Heart right ventricle (tissue), 16 donors: ENCODE data around the gene MYLK. TPM values are rescaled to one million over a fixed set of nuclear protein-coding genes. Genes with fewer than 3 reads are reported as not detected.
A peak's percentile ranks its signal among the peaks of the same experiment; 100 is the strongest.

Experiments
- ATAC-seq, 8 donors: fragments of 200-7000 bp; cut with Tn5 transposase; one replicate each; pipeline ENCODE4 v1.9.1; 2020; ENCODE audit warnings: mild to moderate bottlenecking in 8 of 8, moderate library complexity in 8 of 8, moderate number of reproducible peaks in 1 of 8
- DNase-seq, 2 donors: peaks; one replicate each; pipeline ENCODE4 v3.0.0-alpha.2; 2020
- H3K27ac ChIP-seq, 10 donors: fragments of 200-600 bp; sonication (generic) in 2 of 10; one replicate each; pipeline versions ENCODE4 v1.5.0 to v1.8.0; 2020 to 2022; ENCODE audit warnings: mild to moderate bottlenecking in 3 of 10
- H3K27me3 ChIP-seq, 7 donors: fragments of 200-600 bp; one replicate each; pipeline ENCODE4 v1.8.0; 2021 to 2022; ENCODE audit warnings: mild to moderate bottlenecking in 2 of 7
- H3K36me3 ChIP-seq, 9 donors: fragments of 200-600 bp; sonication (generic) in 1 of 9; one replicate each; pipeline versions ENCODE4 v1.5.0 to v1.8.0; 2020 to 2022; ENCODE audit warnings: mild to moderate bottlenecking in 2 of 9
- H3K4me1 ChIP-seq, 9 donors: fragments of 200-600 bp; sonication (generic) in 1 of 9; one replicate each; pipeline versions ENCODE4 v1.5.0 to v1.8.0; 2020 to 2022; ENCODE audit warnings: mild to moderate bottlenecking in 4 of 9
- H3K4me3 ChIP-seq, 10 donors: fragments of 200-600 bp; sonication (generic) in 2 of 10; one replicate each; pipeline versions ENCODE4 v1.5.0 to v1.8.0; 2020 to 2022; ENCODE audit warnings: mild to moderate bottlenecking in 7 of 10, moderate library complexity in 2 of 10
- H3K9me3 ChIP-seq, 11 donors: fragments of 200-600 bp in 10 of 11; sonication (generic) in 2 of 11; one replicate each; pipeline versions ENCODE4 v1.5.0 to v1.8.0; 2013 to 2022; ENCODE audit warnings: mild to moderate bottlenecking in 2 of 11, control low read depth in 1 of 11, moderate library complexity in 1 of 11
- WGBS, 2 donors: extraction: QIAGEN DNeasy Blood & Tissue Kit; methylation state at CpG; one replicate each; pipeline ENCODE4 v1.1.7; 2013; ENCODE audit warnings: inconsistent platforms in 1 of 2; 5-methylcytosine and 5-hydroxymethylcytosine counted together
- intact Hi-C, 10 donors: fragments of 100-400 bp; cut with DNase I; formaldehyde crosslinking; loops; one replicate each; pipeline versions ENCODE4 v1.11.1 to v1.14.2; 2022
- polyA plus RNA-seq, 2 donors: library from polyadenylated mRNA; stranded (reverse); fragments of 200-250 nt; gene quantifications; one replicate each; pipeline ENCODE4 v1.2.3, GENCODE V29; 2013
- total RNA-seq, 10 donors: library from RNA; stranded (reverse); fragmentation: NEBNext Ultra II Directional in 3 of 10; extraction: Animal tissue kit (Norgen Biotek cat#: 25700) in 3 of 10; gene quantifications; one replicate each; pipeline versions ENCODE4 v1.2.1 to v1.2.4, GENCODE V29; 2021 to 2023
- TF ChIP-seq, protein P1 (sequence below), 9 donors: fragments of 200-600 bp; sonication (generic) in 2 of 9; IDR thresholded peaks; one replicate each; pipeline versions ENCODE4 v1.5.0 to v1.8.0; 2021 to 2022; ENCODE audit warnings: antibody characterized with exemption in 9 of 9, mild to moderate bottlenecking in 5 of 9, moderate library complexity in 1 of 9
- donor health status: Arrhythmogenic right ventricular cardiomyopathy.
- donor health status: ischemic (EF 13 %, LVEDD 7.1; RV severe dilation, severe dysfunction).
- donor health status: healthy with polysubstance abuse.
- donor health status: DM: no; HTN: yes; CAD: no.
- donor health status: DM: no; HTN: no; CAD: no.
- donor health status: ischemic (EF 25% LVEDD 6.9; RV normal size, moderate dysfunction).
- donor health status: ischemic (EF 25% LVEDD 5.7; RV mildly dilated, moderate dysfunction).
- donor health status: healthy.
- donor health status: DM: yes; HTN: yes; CAD: no.
- donor health status: Ischemic cardiomyopathy.
- donor health status: ischemic (EF 35%, LVEDD 5.7; RV mildly dilated, moderate dysfunction).
- donor health status: nonischemic (EF 11% LVEDD 7.7; RV severe dilation, severe dysfunction).
- donor health status: DM: yes; HTN: yes; CAD: no.
- donor health status: PGD.
- donor health status: ischemic (EF 29% LVEDD 5.4; RV normal size, mild dysfunction).
- donor health status: nonischemic (EF 23%, LVEDD 6.1; RV moderate dilation, normal function).

The MYLK gene
- total and polyA plus RNA-seq, 12 donors = 5.6 to 20.6 (median 11.6) TPM

- TF ChIP-seq, protein P1, sequence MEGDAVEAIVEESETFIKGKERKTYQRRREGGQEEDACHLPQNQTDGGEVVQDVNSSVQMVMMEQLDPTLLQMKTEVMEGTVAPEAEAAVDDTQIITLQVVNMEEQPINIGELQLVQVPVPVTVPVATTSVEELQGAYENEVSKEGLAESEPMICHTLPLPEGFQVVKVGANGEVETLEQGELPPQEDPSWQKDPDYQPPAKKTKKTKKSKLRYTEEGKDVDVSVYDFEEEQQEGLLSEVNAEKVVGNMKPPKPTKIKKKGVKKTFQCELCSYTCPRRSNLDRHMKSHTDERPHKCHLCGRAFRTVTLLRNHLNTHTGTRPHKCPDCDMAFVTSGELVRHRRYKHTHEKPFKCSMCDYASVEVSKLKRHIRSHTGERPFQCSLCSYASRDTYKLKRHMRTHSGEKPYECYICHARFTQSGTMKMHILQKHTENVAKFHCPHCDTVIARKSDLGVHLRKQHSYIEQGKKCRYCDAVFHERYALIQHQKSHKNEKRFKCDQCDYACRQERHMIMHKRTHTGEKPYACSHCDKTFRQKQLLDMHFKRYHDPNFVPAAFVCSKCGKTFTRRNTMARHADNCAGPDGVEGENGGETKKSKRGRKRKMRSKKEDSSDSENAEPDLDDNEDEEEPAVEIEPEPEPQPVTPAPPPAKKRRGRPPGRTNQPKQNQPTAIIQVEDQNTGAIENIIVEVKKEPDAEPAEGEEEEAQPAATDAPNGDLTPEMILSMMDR (IDR thresholded peaks at IDR 0.05) = no peak
- peaks cover 0 to 12% (median 0%) of the 10 kb centered on the region in 9 donors for H3K4me1 ChIP-seq
- no peak overlapping the region for H3K27ac ChIP-seq
- no peak for DNase-seq
- ATAC-seq = no peak
- no peaks in the 10 kb centered on the region for H3K36me3 ChIP-seq
- H3K4me3 ChIP-seq = no peak overlapping the region
- H3K27me3 ChIP-seq = no peaks in the 10 kb centered on the region
- no peaks in the 10 kb centered on the region for H3K9me3 ChIP-seq
- intact Hi-C loops = no loop called here
Measured at GRCh38 chr3:123801474-123801873, 82.7 kb downstream of the MYLK start.

GRCh38 chr3:123800362-123800682 lies 83.8 kb downstream of the MYLK start:
- H3K9me3 ChIP-seq = no peaks in the 10 kb centered on the region
- TF ChIP-seq, protein P1 (IDR thresholded peaks at IDR 0.05) = no peak
- no peaks in the 10 kb centered on the region for H3K36me3 ChIP-seq
- no peaks in the 10 kb centered on the region for H3K27me3 ChIP-seq
- DNase-seq = no peak
- intact Hi-C loops = no loop called here
- no peak overlapping the region for H3K27ac ChIP-seq
- peaks cover 0 to 12% (median 0%) of the 10 kb centered on the region in 9 donors for H3K4me1 ChIP-seq
- WGBS, 2 donors = 59 to 67% methylated on average over 2 of the region's 2 CpGs
- H3K4me3 ChIP-seq = no peak overlapping the region
- ATAC-seq = peak in 1 of 8 donors; percentile 18

DNA sequence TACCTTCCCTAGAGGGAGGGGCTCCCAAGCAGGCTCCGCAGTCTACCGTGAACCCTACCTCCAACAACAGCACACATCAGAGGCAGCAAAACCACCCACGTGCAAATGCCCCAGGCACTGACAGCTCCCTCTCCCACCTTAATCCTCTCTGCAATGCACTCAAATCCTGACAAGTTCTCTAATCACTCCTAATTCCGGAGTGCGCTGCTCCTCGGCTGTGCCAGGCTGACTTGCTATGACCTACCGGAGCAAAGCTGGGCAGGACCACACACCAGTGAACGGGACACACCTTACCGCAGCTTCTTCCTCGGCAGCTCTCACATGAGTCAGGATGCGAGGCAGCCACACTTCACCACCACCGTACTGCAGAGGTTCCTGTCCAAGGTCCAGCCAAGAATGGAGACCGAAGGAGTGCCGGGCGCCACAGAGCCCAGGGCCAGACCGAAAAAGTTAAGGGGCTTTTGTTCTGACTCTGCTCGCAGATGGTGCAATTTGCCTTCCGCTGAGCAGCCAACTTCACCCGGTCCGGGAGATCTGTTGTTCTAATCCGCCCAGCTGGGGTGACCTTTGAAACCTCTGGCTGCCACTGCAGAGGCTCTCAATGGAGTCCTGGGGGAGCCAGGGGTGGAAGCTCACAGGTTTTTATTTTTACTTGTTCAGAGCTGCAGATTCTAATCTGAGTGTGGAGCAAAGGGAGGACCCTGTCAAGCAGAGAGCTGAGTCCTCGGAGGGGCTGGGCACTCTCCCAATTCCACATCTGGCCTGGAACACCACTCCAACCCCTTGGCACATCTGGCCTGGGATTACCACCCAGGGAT lies 84.4 kb downstream of the MYLK start:
- intact Hi-C loops = no loop called here
- 41 to 50% methylated on average over 22 of the region's 22 CpGs for WGBS, 2 donors
- no peak overlapping the region for H3K27ac ChIP-seq
- no peaks in the 10 kb centered on the region for H3K9me3 ChIP-seq
- ATAC-seq = peak in 4 of 8 donors; percentile 11 to 60 (median 28)
- H3K4me3 ChIP-seq = no peak overlapping the region
- peaks cover 0 to 12% (median 0%) of the 10 kb centered on the region in 9 donors for H3K4me1 ChIP-seq
- H3K27me3 ChIP-seq = no peaks in the 10 kb centered on the region
- no peak for DNase-seq
- TF ChIP-seq, protein P1 (IDR thresholded peaks at IDR 0.05) = no peak
- H3K36me3 ChIP-seq = no peaks in the 10 kb centered on the region

DNA sequence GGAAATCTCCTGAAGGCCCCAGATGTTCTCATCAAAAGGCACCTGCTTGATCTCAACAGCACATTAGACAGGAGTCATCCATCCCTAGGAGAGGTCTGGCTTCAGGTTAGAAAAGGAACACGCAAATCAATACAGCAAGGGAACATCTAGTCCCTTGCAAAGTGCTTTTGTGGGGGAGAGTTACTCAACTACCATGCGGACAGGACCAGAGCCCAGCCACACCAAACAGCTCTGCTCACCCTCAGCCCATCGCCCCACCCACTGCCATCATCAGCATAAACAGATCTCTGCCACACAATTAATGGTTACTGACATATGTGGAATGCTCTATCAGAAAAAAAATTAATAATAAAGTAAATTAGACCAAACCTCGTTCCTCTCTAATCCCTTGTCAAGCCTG lies 85.6 kb downstream of the MYLK start:
- DNase-seq (no peak), ATAC-seq (no peak)
- Histone ChIP-seq H3K27me3 (no peaks in the 10 kb centered on the region), H3K9me3 (no peaks in the 10 kb centered on the region), H3K36me3 (no peaks in the 10 kb centered on the region), H3K27ac (no peak overlapping the region), H3K4me3 (no peak overlapping the region), H3K4me1 (peaks cover 0 to 12% (median 0%) of the 10 kb centered on the region in 9 donors)
- intact Hi-C loops = no loop called here
- TF ChIP-seq, protein P1 (IDR thresholded peaks at IDR 0.05) = no peak
- WGBS, 2 donors = 91 to 96% methylated on average over 4 of the region's 4 CpGs
